ENCODE results near the gene TSEN34.
"Not testable (repeated sequence)": the region's sequence is repeated elsewhere in the genome, so short reads cannot be mapped to it uniquely, and the experiment has no call there.

TSEN34 gene

GRCh38 chr19:54224619-54225018 lies 33.5 kb downstream of the TSEN34 start:
- not testable (repeated sequence) for H3K36me3 ChIP-seq (ENCODE audit: control insufficient read depth in 5 of 5, insufficient read depth in 5 of 5, low read length in 5 of 5); H3K27me3 ChIP-seq (ENCODE audit: control insufficient read depth in 5 of 5, insufficient read depth in 4 of 5, low read length in 5 of 5); H3K4me1 ChIP-seq (ENCODE audit: control insufficient read depth in 5 of 5, insufficient read depth in 5 of 5, low read length in 5 of 5); H3K27ac ChIP-seq (ENCODE audit: low read depth, low read length); H3K9ac ChIP-seq (ENCODE audit: low read length in 5 of 5); H3K9me3 ChIP-seq (ENCODE audit: control insufficient read depth in 5 of 5, low read length in 5 of 5); H3K4me3 ChIP-seq (ENCODE audit: low read depth in 1 of 5, low read length in 5 of 5)

- H3K4me1 ChIP-seq (ENCODE audit: control insufficient read depth in 5 of 5, insufficient read depth in 5 of 5, low read length in 5 of 5) = peaks cover 0 to 2% (median 0%) of the 10 kb centered on the region in 5 donors
- no peak overlapping the region for H3K4me3 ChIP-seq (ENCODE audit: low read depth in 1 of 5, low read length in 5 of 5)
- H3K27me3 ChIP-seq (ENCODE audit: control insufficient read depth in 5 of 5, insufficient read depth in 4 of 5, low read length in 5 of 5) = peaks cover 0 to 11% (median 9%) of the 10 kb centered on the region in 5 donors
- no peak overlapping the region for H3K27ac ChIP-seq (ENCODE audit: low read depth, low read length)
- no peaks in the 10 kb centered on the region for H3K9me3 ChIP-seq (ENCODE audit: control insufficient read depth in 5 of 5, low read length in 5 of 5)
- no peak overlapping the region for H3K9ac ChIP-seq (ENCODE audit: low read length in 5 of 5)
- no peaks in the 10 kb centered on the region for H3K36me3 ChIP-seq (ENCODE audit: control insufficient read depth in 5 of 5, insufficient read depth in 5 of 5, low read length in 5 of 5)
These were observed 38.0 kb downstream of the TSEN34 start for GRCh38 chr19:54229146-54229545.

- Histone ChIP-seq H3K9me3 (ENCODE audit: control insufficient read depth in 5 of 5, low read length in 5 of 5) (peaks cover 0 to 2% (median 0%) of the 10 kb centered on the region in 5 donors), H3K4me1 (ENCODE audit: control insufficient read depth in 5 of 5, insufficient read depth in 5 of 5, low read length in 5 of 5) (peaks cover 0 to 2% (median 0%) of the 10 kb centered on the region in 5 donors), H3K4me3 (ENCODE audit: low read depth in 1 of 5, low read length in 5 of 5) (no peak overlapping the region), H3K36me3 (ENCODE audit: control insufficient read depth in 5 of 5, insufficient read depth in 5 of 5, low read length in 5 of 5) (no peaks in the 10 kb centered on the region), H3K27me3 (ENCODE audit: control insufficient read depth in 5 of 5, insufficient read depth in 4 of 5, low read length in 5 of 5) (peaks cover 0 to 14% (median 9%) of the 10 kb centered on the region in 5 donors), H3K9ac (ENCODE audit: low read length in 5 of 5) (peak overlapping the region in 1 of 5 donors; percentile 7), H3K27ac (ENCODE audit: low read depth, low read length) (no peak overlapping the region)
These were observed 38.9 kb downstream of the TSEN34 start for GRCh38 chr19:54230031-54230430.

- Histone ChIP-seq H3K27me3 (ENCODE audit: control insufficient read depth in 5 of 5, insufficient read depth in 4 of 5, low read length in 5 of 5) (peaks cover 0 to 14% (median 9%) of the 10 kb centered on the region in 5 donors), H3K4me1 (ENCODE audit: control insufficient read depth in 5 of 5, insufficient read depth in 5 of 5, low read length in 5 of 5) (peaks cover 0 to 2% (median 0%) of the 10 kb centered on the region in 5 donors), H3K4me3 (ENCODE audit: low read depth in 1 of 5, low read length in 5 of 5) (no peak overlapping the region), H3K9ac (ENCODE audit: low read length in 5 of 5) (no peak overlapping the region), H3K36me3 (ENCODE audit: control insufficient read depth in 5 of 5, insufficient read depth in 5 of 5, low read length in 5 of 5) (no peaks in the 10 kb centered on the region), H3K9me3 (ENCODE audit: control insufficient read depth in 5 of 5, low read length in 5 of 5) (peaks cover 0 to 2% (median 0%) of the 10 kb centered on the region in 5 donors), H3K27ac (ENCODE audit: low read depth, low read length) (no peak overlapping the region)
These were observed 40.2 kb downstream of the TSEN34 start for GRCh38 chr19:54231077-54231931.

DNA sequence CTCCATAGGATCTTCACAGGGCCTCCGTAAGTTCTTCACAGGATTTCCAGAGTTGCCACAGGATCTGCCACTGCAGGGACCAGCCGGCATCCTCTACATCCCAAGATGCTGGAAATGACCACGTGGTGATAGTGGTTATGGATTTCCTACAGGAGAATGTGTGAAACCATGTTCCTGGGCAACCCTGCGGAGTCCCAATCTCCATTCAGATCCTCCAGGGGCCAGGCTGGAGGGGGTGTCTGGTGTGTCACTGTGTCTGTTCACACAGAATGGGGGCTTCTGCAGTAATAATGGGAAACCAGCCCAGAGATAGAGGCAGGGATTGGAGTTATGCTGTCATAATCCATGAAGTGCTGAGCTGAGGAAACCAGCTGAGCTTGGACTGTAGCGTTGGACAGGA lies 42.8 kb downstream of the TSEN34 start:
- Histone ChIP-seq H3K9ac (ENCODE audit: low read length in 5 of 5) (no peak overlapping the region), H3K36me3 (ENCODE audit: control insufficient read depth in 5 of 5, insufficient read depth in 5 of 5, low read length in 5 of 5) (no peaks in the 10 kb centered on the region), H3K27me3 (ENCODE audit: control insufficient read depth in 5 of 5, insufficient read depth in 4 of 5, low read length in 5 of 5) (peaks cover 0 to 15% (median 9%) of the 10 kb centered on the region in 5 donors), H3K9me3 (ENCODE audit: control insufficient read depth in 5 of 5, low read length in 5 of 5) (peaks cover 0 to 2% (median 0%) of the 10 kb centered on the region in 5 donors), H3K27ac (ENCODE audit: low read depth, low read length) (no peak overlapping the region), H3K4me1 (ENCODE audit: control insufficient read depth in 5 of 5, insufficient read depth in 5 of 5, low read length in 5 of 5) (peaks cover 0 to 2% (median 0%) of the 10 kb centered on the region in 5 donors), H3K4me3 (ENCODE audit: low read depth in 1 of 5, low read length in 5 of 5) (no peak overlapping the region)

DNA sequence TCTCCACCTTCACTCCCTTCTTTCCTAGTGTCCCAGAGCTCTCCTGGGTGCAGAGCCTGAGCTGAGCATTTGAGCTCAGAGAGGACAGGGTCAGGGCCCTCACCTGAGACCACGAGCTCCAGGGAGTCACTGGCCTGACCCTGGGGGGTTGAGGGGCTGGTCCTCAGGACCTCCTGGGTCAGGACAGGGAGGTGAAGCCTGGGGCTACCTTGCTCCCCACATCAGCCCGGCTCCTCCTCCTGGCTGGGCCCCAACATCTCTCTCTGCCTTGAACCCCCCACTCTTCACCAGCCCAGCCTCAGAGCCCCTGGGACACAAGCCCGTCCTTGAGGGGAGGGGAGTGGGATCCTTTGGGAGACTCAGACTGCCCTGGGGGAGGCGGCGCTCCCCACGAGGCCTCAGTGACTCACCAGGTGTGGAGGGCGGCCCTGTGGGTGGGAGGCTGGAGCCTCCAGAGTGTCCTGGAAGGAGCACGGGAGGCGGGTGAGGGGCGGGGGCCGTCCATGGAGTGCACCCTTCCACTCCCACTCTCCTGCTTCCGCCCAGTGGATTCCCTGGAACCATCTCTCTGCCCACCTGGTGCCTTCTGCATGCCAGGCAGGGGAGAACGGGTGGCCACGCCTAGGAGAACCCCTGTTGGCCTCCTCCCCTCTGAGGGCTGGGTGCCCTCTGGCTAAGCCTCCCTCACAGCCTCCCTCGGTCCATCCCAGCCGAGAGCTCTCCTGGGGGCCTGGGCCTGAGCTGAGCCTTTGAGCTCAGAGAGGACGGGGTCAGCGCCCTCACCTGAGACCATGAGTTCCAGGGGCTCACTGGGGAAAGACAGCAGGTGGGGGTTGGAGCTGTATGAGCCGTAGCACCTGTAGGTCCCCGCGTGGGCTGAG lies 48.6 kb downstream of the TSEN34 start:
- H3K27ac ChIP-seq (ENCODE audit: low read depth, low read length); H3K4me3 ChIP-seq (ENCODE audit: low read depth in 1 of 5, low read length in 5 of 5); H3K27me3 ChIP-seq (ENCODE audit: control insufficient read depth in 5 of 5, insufficient read depth in 4 of 5, low read length in 5 of 5); H3K9ac ChIP-seq (ENCODE audit: low read length in 5 of 5); H3K4me1 ChIP-seq (ENCODE audit: control insufficient read depth in 5 of 5, insufficient read depth in 5 of 5, low read length in 5 of 5); H3K9me3 ChIP-seq (ENCODE audit: control insufficient read depth in 5 of 5, low read length in 5 of 5); H3K36me3 ChIP-seq (ENCODE audit: control insufficient read depth in 5 of 5, insufficient read depth in 5 of 5, low read length in 5 of 5): not testable (repeated sequence)

GRCh38 chr19:54240372-54241336 lies 49.5 kb downstream of the TSEN34 start:
- H3K9ac ChIP-seq (ENCODE audit: low read length in 5 of 5); H3K27me3 ChIP-seq (ENCODE audit: control insufficient read depth in 5 of 5, insufficient read depth in 4 of 5, low read length in 5 of 5); H3K4me3 ChIP-seq (ENCODE audit: low read depth in 1 of 5, low read length in 5 of 5); H3K9me3 ChIP-seq (ENCODE audit: control insufficient read depth in 5 of 5, low read length in 5 of 5); H3K4me1 ChIP-seq (ENCODE audit: control insufficient read depth in 5 of 5, insufficient read depth in 5 of 5, low read length in 5 of 5); H3K36me3 ChIP-seq (ENCODE audit: control insufficient read depth in 5 of 5, insufficient read depth in 5 of 5, low read length in 5 of 5); H3K27ac ChIP-seq (ENCODE audit: low read depth, low read length): not testable (repeated sequence)

- H3K9ac ChIP-seq (ENCODE audit: low read length in 5 of 5); H3K4me3 ChIP-seq (ENCODE audit: low read depth in 1 of 5, low read length in 5 of 5); H3K9me3 ChIP-seq (ENCODE audit: control insufficient read depth in 5 of 5, low read length in 5 of 5); H3K36me3 ChIP-seq (ENCODE audit: control insufficient read depth in 5 of 5, insufficient read depth in 5 of 5, low read length in 5 of 5); H3K27me3 ChIP-seq (ENCODE audit: control insufficient read depth in 5 of 5, insufficient read depth in 4 of 5, low read length in 5 of 5); H3K27ac ChIP-seq (ENCODE audit: low read depth, low read length); H3K4me1 ChIP-seq (ENCODE audit: control insufficient read depth in 5 of 5, insufficient read depth in 5 of 5, low read length in 5 of 5): not testable (repeated sequence)
These were observed 51.1 kb downstream of the TSEN34 start for GRCh38 chr19:54242234-54242633.

DNA sequence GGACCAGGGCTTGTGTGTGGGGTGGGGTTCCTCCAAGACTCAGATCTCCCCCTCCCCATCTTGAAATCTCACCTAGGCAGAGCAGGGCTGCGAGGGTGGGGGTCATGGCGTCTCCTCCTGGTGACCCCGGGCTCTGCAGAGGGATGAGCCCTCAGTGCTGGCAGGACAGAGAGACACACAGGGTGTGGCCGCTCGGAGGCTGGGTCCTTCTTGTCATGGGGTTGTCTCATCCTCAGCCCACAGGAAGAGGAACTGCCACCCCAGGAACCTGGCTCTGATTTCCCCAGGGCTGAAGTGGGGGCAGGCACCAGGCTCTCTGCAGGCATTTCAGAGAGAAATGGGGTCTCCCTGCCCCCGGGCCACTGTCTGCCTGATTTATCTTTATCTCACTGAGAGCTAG lies 51.5 kb downstream of the TSEN34 start, which contains the start of gene LILRA6:
Gene LILRA6, minus strand, starts transcription at position 145 of the 400 bp plus-strand sequence.
- H3K4me3 ChIP-seq (ENCODE audit: low read depth in 1 of 5, low read length in 5 of 5); H3K9ac ChIP-seq (ENCODE audit: low read length in 5 of 5); H3K27ac ChIP-seq (ENCODE audit: low read depth, low read length); H3K4me1 ChIP-seq (ENCODE audit: control insufficient read depth in 5 of 5, insufficient read depth in 5 of 5, low read length in 5 of 5); H3K36me3 ChIP-seq (ENCODE audit: control insufficient read depth in 5 of 5, insufficient read depth in 5 of 5, low read length in 5 of 5); H3K9me3 ChIP-seq (ENCODE audit: control insufficient read depth in 5 of 5, low read length in 5 of 5): not testable (repeated sequence)
- H3K27me3 ChIP-seq (ENCODE audit: control insufficient read depth in 5 of 5, insufficient read depth in 4 of 5, low read length in 5 of 5) = peaks cover 0 to 12% (median 4%) of the 10 kb centered on the region in 5 donors
